CD4-positive, CD25-positive, alpha-beta regulatory T cell (primary cell): ENCODE results near the gene BSDC1. TPM values are rescaled to one million over a fixed set of nuclear protein-coding genes. Genes with fewer than 3 reads are reported as not detected.

Experiments
- ATAC-seq, 2 donors: fragments of 150-1000 bp; cut with Tn5 transposase; one replicate each; pipeline ENCODE4 v1.10.0; 2021; ENCODE audit warnings: low read depth in 2 of 2, moderate number of reproducible peaks in 2 of 2, moderate library complexity in 1 of 2
- DNase-seq, 3 donors: peaks; one replicate each; pipeline versions ENCODE4 v3.0.0 to v3.0.0-alpha.2; 2012 to 2022; ENCODE audit warnings: mixed read lengths in 1 of 3
- H3K27ac ChIP-seq: one replicate; pipeline ENCODE4 v1.7.0; 2013; ENCODE audit warnings: mild to moderate bottlenecking, low read length; ENCODE audit not compliant: insufficient read depth, poor library complexity, severe bottlenecking
- H3K27me3 ChIP-seq: one replicate; pipeline ENCODE4 v1.7.0; 2013; ENCODE audit warnings: low read length; ENCODE audit not compliant: control insufficient read depth, insufficient read depth
- H3K36me3 ChIP-seq: one replicate; pipeline ENCODE4 v1.7.0; 2013; ENCODE audit warnings: mild to moderate bottlenecking, low read length, moderate library complexity; ENCODE audit not compliant: control insufficient read depth, insufficient read depth
- H3K4me1 ChIP-seq: 2 replicates; pipeline ENCODE4 v1.7.0; 2013; ENCODE audit warnings: mild to moderate bottlenecking, low read length; ENCODE audit not compliant: insufficient read depth, control insufficient read depth, poor library complexity, severe bottlenecking
- H3K4me3 ChIP-seq: one replicate; pipeline ENCODE4 v1.7.0; 2013; ENCODE audit warnings: low read depth, mild to moderate bottlenecking, low read length, moderate library complexity
- H3K9me3 ChIP-seq, 2 experiments: 1 replicate in 1 of 2; 2 replicates in 1 of 2; pipeline ENCODE4 v1.7.0; 2013; ENCODE audit warnings: low read length in 2 of 2, mild to moderate bottlenecking in 1 of 2, moderate library complexity in 1 of 2; ENCODE audit not compliant: control insufficient read depth in 2 of 2
- H3K27ac Mint-ChIP-seq, 3 donors: one replicate each; pipeline ENCODE4 v1.8.0; 2020 to 2022; ENCODE audit warnings: mild to moderate bottlenecking in 3 of 3, mixed read lengths in 3 of 3, moderate library complexity in 2 of 3
- H3K27me3 Mint-ChIP-seq: one replicate; pipeline ENCODE4 v1.8.0; 2022; ENCODE audit warnings: mild to moderate bottlenecking, mixed read lengths
- H3K36me3 Mint-ChIP-seq: one replicate; pipeline ENCODE4 v1.8.0; 2020; ENCODE audit warnings: mixed read lengths
- H3K4me1 Mint-ChIP-seq, 4 donors: one replicate each; pipeline ENCODE4 v1.8.0; 2020 to 2022; ENCODE audit warnings: mixed read lengths in 4 of 4, mild to moderate bottlenecking in 1 of 4
- H3K4me3 Mint-ChIP-seq, 4 donors: one replicate each; pipeline ENCODE4 v1.8.0; 2020 to 2022; ENCODE audit warnings: mild to moderate bottlenecking in 4 of 4, mixed read lengths in 4 of 4, moderate library complexity in 3 of 4
- H3K9me3 Mint-ChIP-seq, 7 donors: one replicate each; pipeline ENCODE4 v1.8.0; 2020 to 2022; ENCODE audit warnings: mixed read lengths in 7 of 7, mild to moderate bottlenecking in 3 of 7, moderate library complexity in 2 of 7
- polyA plus RNA-seq, 4 donors: library from polyadenylated mRNA; unstranded; fragments of 300-500 nt; fragmentation: Illumina TruSeq; gene quantifications; one replicate each; pipeline ENCODE4 v1.2.3, GENCODE V29; 2021
- total RNA-seq: library from RNA; stranded (reverse); gene quantifications from one replicate; pipeline ENCODE4 v1.2.3, GENCODE V29; 2022

Gene BSDC1
- total and polyA plus RNA-seq, 5 donors from 2014 or later, result 27.3 to 198 (median 40.6) TPM

- H3K4me3 ChIP-seq, result no peak overlapping the region
- peaks cover 21% of the 10 kb centered on the region for H3K36me3 Mint-ChIP-seq
- peaks cover 16% of the 10 kb centered on the region for H3K4me1 ChIP-seq
- H3K36me3 ChIP-seq, result peaks cover 33% of the 10 kb centered on the region
- no peaks in the 10 kb centered on the region for H3K27me3 ChIP-seq
- no peak overlapping the region for H3K4me3 Mint-ChIP-seq
- ATAC-seq (no peak), DNase-seq (no peak)
- peaks cover 11 to 37% (median 21%) of the 10 kb centered on the region in 4 donors for H3K4me1 Mint-ChIP-seq
- no peaks in the 10 kb centered on the region for H3K27me3 Mint-ChIP-seq
- H3K9me3 ChIP-seq, result no peaks in the 10 kb centered on the region
- no peak overlapping the region for H3K27ac ChIP-seq
- peak overlapping the region in 2 of 3 donors; percentile 30 to 77 for H3K27ac Mint-ChIP-seq
- H3K9me3 Mint-ChIP-seq, result no peaks in the 10 kb centered on the region
Observed at GRCh38 chr1:32316903-32317277, 77.4 kb downstream of the BSDC1 start.

Other genes with a start within 250 kb of the BSDC1 start
- 30.9 TPM for gene TXLNA, start 214.8 kb downstream of the BSDC1 start, total RNA-seq
- gene TXLNA, start 214.8 kb downstream of the BSDC1 start, polyA plus RNA-seq, result 10 to 100 TPM; 22.4 to 30.0 (median 24.0) TPM
- 10.3 TPM for gene CCDC28B, start 193.8 kb downstream of the BSDC1 start, total RNA-seq
- gene CCDC28B, start 193.8 kb downstream of the BSDC1 start, polyA plus RNA-seq, result 10 to 100 TPM; 12.0 to 15.5 (median 14.1) TPM
- 2.7 TPM for gene IQCC, start 188.8 kb downstream of the BSDC1 start, total RNA-seq
- gene IQCC, start 188.8 kb downstream of the BSDC1 start, polyA plus RNA-seq, result 1 to 10 TPM in 3 of 4 donors, under 1 TPM in 1; 0.68 to 1.8 (median 1.5) TPM
- gene DCDC2B, start 185.4 kb downstream of the BSDC1 start, total RNA-seq, result not detected
- under 1 TPM in 1 of 4 donors, not detected in 3; 0.09 TPM for gene DCDC2B, start 185.4 kb downstream of the BSDC1 start, polyA plus RNA-seq
- 14.2 TPM for gene TMEM234, start 172.1 kb downstream of the BSDC1 start, total RNA-seq
- 1 to 10 TPM; 4.6 to 6.2 (median 5.5) TPM for gene TMEM234, start 172.1 kb downstream of the BSDC1 start, polyA plus RNA-seq
- gene EIF3I, start 172.0 kb downstream of the BSDC1 start, total RNA-seq, result 123 TPM
- 100 to 1,000 TPM; 191 to 216 (median 204) TPM for gene EIF3I, start 172.0 kb downstream of the BSDC1 start, polyA plus RNA-seq
- gene FAM167B, start 147.2 kb downstream of the BSDC1 start, total RNA-seq, result 0.44 TPM
- not detected for gene FAM167B, start 147.2 kb downstream of the BSDC1 start, polyA plus RNA-seq
- 388 TPM for gene LCK, start 143.2 kb downstream of the BSDC1 start, total RNA-seq
- 1,000 to 10,000 TPM in 2 of 4 donors, 100 to 1,000 TPM in 2; 968 to 1,114 (median 1,027) TPM for gene LCK, start 143.2 kb downstream of the BSDC1 start, polyA plus RNA-seq
- 98.2 TPM for gene HDAC1, start 102.4 kb downstream of the BSDC1 start, total RNA-seq
- 100 to 1,000 TPM; 132 to 150 (median 147) TPM for gene HDAC1, start 102.4 kb downstream of the BSDC1 start, polyA plus RNA-seq
- gene MARCKSL1, start 58.2 kb downstream of the BSDC1 start, total RNA-seq, result 27.5 TPM
- 10 to 100 TPM; 34.4 to 59.4 (median 48.7) TPM for gene MARCKSL1, start 58.2 kb downstream of the BSDC1 start, polyA plus RNA-seq
- 43.2 TPM for gene FAM229A, start 32.0 kb downstream of the BSDC1 start, total RNA-seq
- gene FAM229A, start 32.0 kb downstream of the BSDC1 start, polyA plus RNA-seq, result under 1 TPM in 2 of 4 donors, not detected in 2; 0.14 to 0.31 TPM
- 0.76 TPM for gene TSSK3, start 31.9 kb downstream of the BSDC1 start, total RNA-seq
- gene TSSK3, start 31.9 kb downstream of the BSDC1 start, polyA plus RNA-seq, result 1 to 10 TPM in 2 of 4 donors, not detected in 2; 1.1 to 1.9 TPM
- gene ZBTB8B, start 70.6 kb upstream of the BSDC1 start, total RNA-seq, result not detected
- gene ZBTB8B, start 70.6 kb upstream of the BSDC1 start, polyA plus RNA-seq, result not detected
- 0.12 TPM for gene ZBTB8A, start 145.0 kb upstream of the BSDC1 start, total RNA-seq
- not detected for gene ZBTB8A, start 145.0 kb upstream of the BSDC1 start, polyA plus RNA-seq